GM12878 (cell line): ENCODE measurements around the gene PROX1.

Experiments used
- CTCF ChIP-seq, 3 experiments: IDR thresholded peaks in 2 of 3; conservative IDR thresholded peaks in 1 of 3; 2 replicates each; pipeline ENCODE4 v1.5.1; 2011; ENCODE audit warnings: low read depth in 3 of 3, low read length in 3 of 3, mild to moderate bottlenecking in 3 of 3, control low read depth in 2 of 3, moderate library complexity in 2 of 3, inconsistent platforms in 1 of 3, mixed read lengths in 1 of 3; ENCODE audit not compliant: control insufficient read depth in 2 of 3, insufficient read depth in 1 of 3; ENCODE audit errors: extremely low read depth in 1 of 3
- EP300 ChIP-seq, 2 experiments: fragments of 150-350 bp in 1 of 2; IDR thresholded peaks; 2 replicates each; pipeline ENCODE4 v1.6.1; 2011 to 2012; ENCODE audit warnings: low read depth in 2 of 2, low read length in 2 of 2, borderline replicate concordance in 1 of 2, improper control_type of control experiment in 1 of 2, inconsistent platforms in 1 of 2; ENCODE audit not compliant: control insufficient read depth in 1 of 2
- EZH2 ChIP-seq: IDR thresholded peaks from 2 replicates; pipeline ENCODE4 v1.6.1; 2012; ENCODE audit warnings: low read depth, mild to moderate bottlenecking, control low read depth, inconsistent platforms, low read length, borderline replicate concordance; ENCODE audit not compliant: control insufficient read depth
- MXI1 ChIP-seq: fragments of 150-350 bp; IDR thresholded peaks from 2 replicates; pipeline ENCODE4 v1.6.1; 2011; ENCODE audit warnings: low read depth, mild to moderate bottlenecking, inconsistent platforms, low read length, improper control_type of control experiment
- POLR2A ChIP-seq: IDR thresholded peaks from 2 replicates; pipeline ENCODE4 v1.6.1; 2011; ENCODE audit warnings: low read depth, mild to moderate bottlenecking, low read length
- POLR2AphosphoS5 ChIP-seq: IDR thresholded peaks from 2 replicates; pipeline ENCODE4 v1.6.1; 2011; ENCODE audit warnings: mild to moderate bottlenecking, low read length, inconsistent platforms
- USF2 ChIP-seq: IDR thresholded peaks from 2 replicates; pipeline ENCODE4 v1.6.1; 2011; ENCODE audit warnings: low read depth, low read length, improper control_type of control experiment, borderline replicate concordance

GRCh38 chr1:214067853-214068703 is 80.3 kb downstream of the PROX1 start:
- TF ChIP-seq EZH2 (no peak), CTCF (IDR thresholded peaks at IDR 0.05 in 2 of 3, conservative IDR thresholded peaks at IDR 0.05 in 1 of 3; ENCODE audit: control insufficient read depth in 2 of 3, extremely low read depth in 1 of 3, insufficient read depth in 1 of 3, low read depth in 3 of 3, low read length in 3 of 3) (no peak), MXI1 (no peak), EP300 (IDR thresholded peaks at IDR 0.05; ENCODE audit: borderline replicate concordance in 1 of 2, control insufficient read depth in 1 of 2, low read depth in 2 of 2, low read length in 2 of 2) (no peak), POLR2A (no peak), POLR2AphosphoS5 (no peak), USF2 (no peak)
